Right cardiac atrium (tissue), 5 donors: ENCODE measurements around the gene IQCC. TPM values are rescaled to one million over a fixed set of nuclear protein-coding genes. Genes with fewer than 3 reads are reported as not detected.

Source experiments
- polyA plus RNA-seq: library from polyadenylated mRNA; stranded (reverse); fragments of 200-250 nt; gene quantifications from one replicate; pipeline ENCODE4 v1.2.3, GENCODE V29; 2013
- total RNA-seq, 4 donors: library from RNA; stranded (reverse); fragmentation: NEBNext Ultra II Directional; extraction: Animal tissue kit (Norgen Biotek cat#: 25700); gene quantifications; one replicate each; pipeline ENCODE4 v1.2.1, GENCODE V29; 2021
- donor health status: healthy with polysubstance abuse.
- donor health status: DM: no; HTN: yes; CAD: no.
- donor health status: DM: no; HTN: no; CAD: no.
- donor health status: DM: no; HTN: yes; CAD: no; lungs with severe emphysema.
- donor health status: DM: yes; HTN: yes; CAD: no.

IQCC gene
- total and polyA plus RNA-seq, 5 donors: 0.81 to 1.5 (median 1.5) TPM

Other genes with a start within 250 kb of the IQCC start
- 10 to 100 TPM; 65.4 to 70.0 (median 69.0) TPM for gene KHDRBS1, start 191.8 kb upstream of the IQCC start, total RNA-seq
- gene KHDRBS1, start 191.8 kb upstream of the IQCC start, polyA plus RNA-seq: 48.6 TPM
- 10 to 100 TPM in 1 of 4 donors, 1 to 10 TPM in 3; 8.0 to 11.1 (median 8.6) TPM for gene TMEM39B, start 132.7 kb upstream of the IQCC start, total RNA-seq
- 6.2 TPM for gene TMEM39B, start 132.7 kb upstream of the IQCC start, polyA plus RNA-seq
- 10 to 100 TPM; 72.4 to 79.7 (median 75.8) TPM for gene KPNA6, start 97.6 kb upstream of the IQCC start, total RNA-seq
- gene KPNA6, start 97.6 kb upstream of the IQCC start, polyA plus RNA-seq: 14.7 TPM
- 10 to 100 TPM; 18.5 to 29.4 (median 21.2) TPM for gene TXLNA, start 26.0 kb upstream of the IQCC start, total RNA-seq
- gene TXLNA, start 26.0 kb upstream of the IQCC start, polyA plus RNA-seq: 13.8 TPM
- 10 to 100 TPM in 3 of 4 donors, 1 to 10 TPM in 1; 8.0 to 18.4 (median 14.5) TPM for gene CCDC28B, start 5.1 kb upstream of the IQCC start, total RNA-seq
- gene CCDC28B, start 5.1 kb upstream of the IQCC start, polyA plus RNA-seq: 26.9 TPM
- gene DCDC2B, start 3.4 kb downstream of the IQCC start, total RNA-seq: not detected
- gene DCDC2B, start 3.4 kb downstream of the IQCC start, polyA plus RNA-seq: 0.05 TPM
- gene TMEM234, start 16.7 kb downstream of the IQCC start, total RNA-seq: 10 to 100 TPM in 3 of 4 donors, 1 to 10 TPM in 1; 9.1 to 14.4 (median 13.9) TPM
- gene TMEM234, start 16.7 kb downstream of the IQCC start, polyA plus RNA-seq: 13.6 TPM
- 100 to 1,000 TPM in 1 of 4 donors, 10 to 100 TPM in 3; 99.2 to 104 (median 99.8) TPM for gene EIF3I, start 16.7 kb downstream of the IQCC start, total RNA-seq
- 127 TPM for gene EIF3I, start 16.7 kb downstream of the IQCC start, polyA plus RNA-seq
- gene FAM167B, start 41.6 kb downstream of the IQCC start, total RNA-seq: 1 to 10 TPM; 2.0 to 4.4 (median 3.8) TPM
- 6.5 TPM for gene FAM167B, start 41.6 kb downstream of the IQCC start, polyA plus RNA-seq
- 1 to 10 TPM in 3 of 4 donors, under 1 TPM in 1; 0.23 to 2.4 (median 1.3) TPM for gene LCK, start 45.6 kb downstream of the IQCC start, total RNA-seq
- gene LCK, start 45.6 kb downstream of the IQCC start, polyA plus RNA-seq: 0.41 TPM
- 10 to 100 TPM; 34.1 to 44.9 (median 39.5) TPM for gene HDAC1, start 86.4 kb downstream of the IQCC start, total RNA-seq
- gene HDAC1, start 86.4 kb downstream of the IQCC start, polyA plus RNA-seq: 28.1 TPM
- gene MARCKSL1, start 130.6 kb downstream of the IQCC start, total RNA-seq: 10 to 100 TPM; 14.5 to 52.7 (median 40.2) TPM
- gene MARCKSL1, start 130.6 kb downstream of the IQCC start, polyA plus RNA-seq: 30.6 TPM
- 1 to 10 TPM; 2.0 to 5.3 (median 3.6) TPM for gene FAM229A, start 156.8 kb downstream of the IQCC start, total RNA-seq
- gene FAM229A, start 156.8 kb downstream of the IQCC start, polyA plus RNA-seq: 3.5 TPM
- 1 to 10 TPM; 1.1 to 2.7 (median 1.8) TPM for gene TSSK3, start 156.9 kb downstream of the IQCC start, total RNA-seq
- gene TSSK3, start 156.9 kb downstream of the IQCC start, polyA plus RNA-seq: 1.5 TPM
- gene BSDC1, start 188.8 kb downstream of the IQCC start, total RNA-seq: 10 to 100 TPM; 40.4 to 56.0 (median 48.6) TPM
- gene BSDC1, start 188.8 kb downstream of the IQCC start, polyA plus RNA-seq: 37.1 TPM